OCI-LY1 (cell line): ENCODE measurements around the gene DNLZ.

ENCODE experiments used
- H2AFZ ChIP-seq: fragments of 200-600 bp; sonication (generic), shearing (Covaris generic); 2 replicates; pipeline ENCODE4 v1.6.0; 2014; ENCODE audit warnings: antibody characterized with exemption, mild to moderate bottlenecking, low read length
- H3F3A ChIP-seq: fragments of 200-600 bp; sonication (generic), shearing (Covaris generic); 2 replicates; pipeline ENCODE4 v1.6.0; 2014; ENCODE audit warnings: mild to moderate bottlenecking, antibody characterized with exemption, low read length, moderate library complexity; ENCODE audit not compliant: insufficient read depth
- H3K27ac ChIP-seq: fragments of 200-600 bp; sonication (generic); 2 replicates; pipeline ENCODE4 v1.5.1; 2014; ENCODE audit warnings: low read length, mixed run types, mild to moderate bottlenecking, low read depth; ENCODE audit not compliant: poor library complexity, severe bottlenecking
- H3K27me3 ChIP-seq: fragments of 200-600 bp; sonication (generic); 2 replicates; pipeline ENCODE4 v1.6.0; 2014; ENCODE audit warnings: antibody characterized with exemption, mild to moderate bottlenecking, low read length, moderate library complexity; ENCODE audit not compliant: insufficient read depth
- H3K36me3 ChIP-seq: fragments of 200-600 bp; sonication (generic); 2 replicates; pipeline ENCODE4 v1.6.1; 2014; ENCODE audit warnings: mild to moderate bottlenecking, antibody characterized with exemption, low read length, moderate library complexity, mixed read lengths; ENCODE audit not compliant: insufficient read depth
- H3K4me1 ChIP-seq: fragments of 200-600 bp; sonication (generic); 2 replicates; pipeline ENCODE4 v1.5.1; 2014; ENCODE audit warnings: mild to moderate bottlenecking, low read length, moderate library complexity; ENCODE audit not compliant: insufficient read depth, severe bottlenecking
- H3K4me2 ChIP-seq: fragments of 200-600 bp; sonication (generic), shearing (Covaris generic); 2 replicates; pipeline ENCODE4 v1.6.1; 2014; ENCODE audit warnings: low read length
- H3K4me3 ChIP-seq: fragments of 200-600 bp; sonication (generic); 2 replicates; pipeline ENCODE4 v1.5.1; 2014; ENCODE audit warnings: low read length, low read depth, mild to moderate bottlenecking, mixed read lengths; ENCODE audit not compliant: poor library complexity, severe bottlenecking
- H3K79me2 ChIP-seq: fragments of 200-600 bp; shearing (Covaris generic); 2 replicates; pipeline ENCODE4 v1.6.1; 2016; ENCODE audit warnings: mixed run types, low read length, mixed read lengths; ENCODE audit not compliant: insufficient read depth
- H3K9ac ChIP-seq: fragments of 200-600 bp; sonication (generic), shearing (Covaris generic); 2 replicates; pipeline ENCODE4 v1.6.1; 2014; ENCODE audit warnings: mild to moderate bottlenecking, low read length, mixed read lengths
- H3K9me2 ChIP-seq: fragments of 200-600 bp; sonication (generic), shearing (Covaris generic); 2 replicates; pipeline ENCODE4 v1.6.1; 2014; ENCODE audit warnings: low read depth, mild to moderate bottlenecking, low read length, mixed read lengths
- H3K9me3 ChIP-seq: fragments of 200-600 bp; shearing (Covaris generic); 2 replicates; pipeline ENCODE4 v1.6.1; 2014; ENCODE audit warnings: low read length, mixed read lengths
- H4K20me1 ChIP-seq: fragments of 200-600 bp; sonication (generic), shearing (Covaris generic); 2 replicates; pipeline ENCODE4 v1.6.0; 2016; ENCODE audit warnings: mild to moderate bottlenecking, low read length; ENCODE audit not compliant: insufficient read depth
- EZH2 ChIP-seq: fragments of 200-600 bp; sonication (generic), shearing (Covaris generic); IDR thresholded peaks from 2 replicates; pipeline ENCODE4 v1.8.0; 2017; ENCODE audit warnings: borderline replicate concordance, mixed run types, mild to moderate bottlenecking, antibody characterized with exemption, low read length, moderate library complexity, mixed read lengths
- TF ChIP-seq, protein P1 (sequence below): fragments of 200-600 bp; sonication (generic), shearing (Covaris generic); IDR thresholded peaks from 2 replicates; pipeline ENCODE4 v1.5.1; 2017; ENCODE audit warnings: mild to moderate bottlenecking, antibody characterized with exemption, low read length, moderate library complexity, mixed read lengths

Gene DNLZ

GRCh38 chr9:136343884-136344269 is 19.7 kb downstream of the DNLZ start:
- Histone ChIP-seq H3F3A (no peaks in the 10 kb centered on the region), H3K27me3 (peaks cover 11% of the 10 kb centered on the region; the same call in 1 of the 2 replicates), H3K4me1 (no peaks in the 10 kb centered on the region), H3K9me2 (no peaks in the 10 kb centered on the region), H3K4me3 (no peak overlapping the region), H4K20me1 (no peaks in the 10 kb centered on the region), H3K27ac (no peak overlapping the region), H3K9ac (no peak overlapping the region), H3K9me3 (no peaks in the 10 kb centered on the region), H2AFZ (no peak overlapping the region), H3K4me2 (no peak overlapping the region), H3K79me2 (no peaks in the 10 kb centered on the region), H3K36me3 (no peaks in the 10 kb centered on the region)
- TF ChIP-seq EZH2 = no peak
- TF ChIP-seq, protein P1, sequence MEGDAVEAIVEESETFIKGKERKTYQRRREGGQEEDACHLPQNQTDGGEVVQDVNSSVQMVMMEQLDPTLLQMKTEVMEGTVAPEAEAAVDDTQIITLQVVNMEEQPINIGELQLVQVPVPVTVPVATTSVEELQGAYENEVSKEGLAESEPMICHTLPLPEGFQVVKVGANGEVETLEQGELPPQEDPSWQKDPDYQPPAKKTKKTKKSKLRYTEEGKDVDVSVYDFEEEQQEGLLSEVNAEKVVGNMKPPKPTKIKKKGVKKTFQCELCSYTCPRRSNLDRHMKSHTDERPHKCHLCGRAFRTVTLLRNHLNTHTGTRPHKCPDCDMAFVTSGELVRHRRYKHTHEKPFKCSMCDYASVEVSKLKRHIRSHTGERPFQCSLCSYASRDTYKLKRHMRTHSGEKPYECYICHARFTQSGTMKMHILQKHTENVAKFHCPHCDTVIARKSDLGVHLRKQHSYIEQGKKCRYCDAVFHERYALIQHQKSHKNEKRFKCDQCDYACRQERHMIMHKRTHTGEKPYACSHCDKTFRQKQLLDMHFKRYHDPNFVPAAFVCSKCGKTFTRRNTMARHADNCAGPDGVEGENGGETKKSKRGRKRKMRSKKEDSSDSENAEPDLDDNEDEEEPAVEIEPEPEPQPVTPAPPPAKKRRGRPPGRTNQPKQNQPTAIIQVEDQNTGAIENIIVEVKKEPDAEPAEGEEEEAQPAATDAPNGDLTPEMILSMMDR = no peak

GRCh38 chr9:136343121-136343883 is 20.2 kb downstream of the DNLZ start:
- no peaks in the 10 kb centered on the region for H3F3A ChIP-seq
- H3K4me3 ChIP-seq = no peak overlapping the region
- no peak overlapping the region for H3K27ac ChIP-seq
- 0 out of 2 replicates have a peak overlapping the region, but pooled peaks have one; percentile 53 for H3K4me2 ChIP-seq
- H3K27me3 ChIP-seq = peaks cover 17% of the 10 kb centered on the region
- H3K4me1 ChIP-seq = no peaks in the 10 kb centered on the region
- H3K79me2 ChIP-seq = no peaks in the 10 kb centered on the region
- H3K9me3 ChIP-seq = no peaks in the 10 kb centered on the region
- no peak overlapping the region for H2AFZ ChIP-seq
- H3K36me3 ChIP-seq = no peaks in the 10 kb centered on the region
- no peaks in the 10 kb centered on the region for H4K20me1 ChIP-seq
- H3K9me2 ChIP-seq = no peaks in the 10 kb centered on the region
- TF ChIP-seq, protein P1 = no peak
- no peak for TF ChIP-seq EZH2
- no peak overlapping the region for H3K9ac ChIP-seq

- peak overlapping the region; percentile 46 for H3K4me3 ChIP-seq
- no peak overlapping the region for H3K27ac ChIP-seq
- H2AFZ ChIP-seq = no peak overlapping the region
- no peaks in the 10 kb centered on the region for H3K9me3 ChIP-seq
- H3K36me3 ChIP-seq = no peaks in the 10 kb centered on the region
- TF ChIP-seq, protein P1 = no peak
- TF ChIP-seq EZH2 = no peak
- H3K4me1 ChIP-seq = no peaks in the 10 kb centered on the region
- no peaks in the 10 kb centered on the region for H3K9me2 ChIP-seq
- H3K79me2 ChIP-seq = no peaks in the 10 kb centered on the region
- H3F3A ChIP-seq = no peaks in the 10 kb centered on the region
- H3K27me3 ChIP-seq = peaks cover 23% of the 10 kb centered on the region
- no peaks in the 10 kb centered on the region for H4K20me1 ChIP-seq
- H3K4me2 ChIP-seq = peak overlapping the region; percentile 53
- no peak overlapping the region for H3K9ac ChIP-seq
Observed at GRCh38 chr9:136342181-136343120, 21.1 kb downstream of the DNLZ start.
